ENCODE measurements around the gene SLC39A6.
"Not testable (repeated sequence)": the region's sequence is repeated elsewhere in the genome, so short reads cannot be mapped to it uniquely, and the experiment has no call there.

GRCh38 chr18:36092116-36092515 lies 37.0 kb downstream of the SLC39A6 start:
- TF ChIP-seq TCF7L2 (IDR thresholded peaks at IDR 0.05; ENCODE audit: borderline replicate concordance, low read depth, low read length); PATZ1 (tag by site-specific recombination; IDR thresholded peaks at IDR 0.05); ZNF660 (tag by site-specific recombination; IDR thresholded peaks at IDR 0.05); SETDB1 (IDR thresholded peaks at IDR 0.05; ENCODE audit: insufficient read length, low read length); ZNF48 (tag by site-specific recombination; IDR thresholded peaks at IDR 0.05); KLF8 (tag by site-specific recombination; IDR thresholded peaks at IDR 0.05); ZNF488 (tag by site-specific recombination; IDR thresholded peaks at IDR 0.05); CTCF (tag by site-specific recombination; IDR thresholded peaks at IDR 0.05); ZNF274 (IDR thresholded peaks at IDR 0.05; ENCODE audit: low read length); ZNF274 (tag by site-specific recombination; IDR thresholded peaks at IDR 0.05; ENCODE audit: borderline replicate concordance): not testable (repeated sequence)
